HG03175 (cell line): ENCODE measurements around the gene ACACA.
"Not testable (repeated sequence)": the region's sequence is repeated elsewhere in the genome, so short reads cannot be mapped to it uniquely, and the experiment has no call there.

ENCODE experiments used
- ATAC-seq: cut with Tn5 transposase; IDR thresholded peaks from one replicate; pipeline ENCODE4 v1.9.1; 2021; ENCODE audit warnings: mild to moderate bottlenecking, moderate library complexity; ENCODE audit not compliant: unreplicated experiment

The ACACA gene

GRCh38 chr17:37188157-37188556, 218.5 kb downstream of the ACACA start:
- ATAC-seq, result no peak

GRCh38 chr17:37187262-37187661, 219.4 kb downstream of the ACACA start:
- no peak for ATAC-seq

GRCh38 chr17:37182786-37183465, 223.7 kb downstream of the ACACA start:
- no peak for ATAC-seq

- ATAC-seq, result no peak
These were observed 226.3 kb downstream of the ACACA start for GRCh38 chr17:37180376-37180775.

- no peak for ATAC-seq
These were observed 226.7 kb downstream of the ACACA start for GRCh38 chr17:37179893-37180292.

- ATAC-seq, result no peak
These were observed 229.3 kb downstream of the ACACA start for GRCh38 chr17:37177254-37177870.

GRCh38 chr17:37176723-37177122, 229.9 kb downstream of the ACACA start:
- ATAC-seq, result no peak

GRCh38 chr17:37174205-37174604, 232.4 kb downstream of the ACACA start:
- ATAC-seq, result no peak

- ATAC-seq, result no peak
These were observed 235.7 kb downstream of the ACACA start for GRCh38 chr17:37170881-37171425.

- ATAC-seq, result no peak
These were observed 237.8 kb downstream of the ACACA start for GRCh38 chr17:37168731-37169353.

GRCh38 chr17:37167756-37168155, 238.9 kb downstream of the ACACA start:
- ATAC-seq, result no peak

- ATAC-seq, result no peak
These were observed 242.6 kb downstream of the ACACA start for GRCh38 chr17:37164057-37164456.

GRCh38 chr17:37162800-37163199, 243.8 kb downstream of the ACACA start:
- ATAC-seq, result no peak

GRCh38 chr17:37160944-37161343, 245.7 kb downstream of the ACACA start:
- ATAC-seq, result no peak

- ATAC-seq, result no peak
These were observed 248.3 kb downstream of the ACACA start for GRCh38 chr17:37158290-37158689.

GRCh38 chr17:37148156-37148555, 258.5 kb downstream of the ACACA start:
- ATAC-seq, result no peak

- ATAC-seq, result peak; percentile 52
These were observed 259.3 kb downstream of the ACACA start for GRCh38 chr17:37147301-37147812.

- ATAC-seq, result no peak
These were observed 260.3 kb downstream of the ACACA start for GRCh38 chr17:37146086-37147064.

- ATAC-seq, result no peak
These were observed 262.4 kb downstream of the ACACA start for GRCh38 chr17:37144075-37144701.

GRCh38 chr17:37143558-37143957, 263.1 kb downstream of the ACACA start:
- ATAC-seq, result not testable (repeated sequence)
